HL-60 (cell line): ENCODE measurements around the gene BLOC1S2.

Experiments used
- POLR2AphosphoS5 ChIP-seq: IDR thresholded peaks from 2 replicates; pipeline ENCODE4 v1.6.1; 2012; ENCODE audit warnings: low read depth
- TF ChIP-seq, protein P1 (sequence below): IDR thresholded peaks from one replicate; pipeline ENCODE4 v1.5.1; 2011; ENCODE audit warnings: low read length, control low read depth, inconsistent platforms; ENCODE audit not compliant: insufficient read depth

DNA sequence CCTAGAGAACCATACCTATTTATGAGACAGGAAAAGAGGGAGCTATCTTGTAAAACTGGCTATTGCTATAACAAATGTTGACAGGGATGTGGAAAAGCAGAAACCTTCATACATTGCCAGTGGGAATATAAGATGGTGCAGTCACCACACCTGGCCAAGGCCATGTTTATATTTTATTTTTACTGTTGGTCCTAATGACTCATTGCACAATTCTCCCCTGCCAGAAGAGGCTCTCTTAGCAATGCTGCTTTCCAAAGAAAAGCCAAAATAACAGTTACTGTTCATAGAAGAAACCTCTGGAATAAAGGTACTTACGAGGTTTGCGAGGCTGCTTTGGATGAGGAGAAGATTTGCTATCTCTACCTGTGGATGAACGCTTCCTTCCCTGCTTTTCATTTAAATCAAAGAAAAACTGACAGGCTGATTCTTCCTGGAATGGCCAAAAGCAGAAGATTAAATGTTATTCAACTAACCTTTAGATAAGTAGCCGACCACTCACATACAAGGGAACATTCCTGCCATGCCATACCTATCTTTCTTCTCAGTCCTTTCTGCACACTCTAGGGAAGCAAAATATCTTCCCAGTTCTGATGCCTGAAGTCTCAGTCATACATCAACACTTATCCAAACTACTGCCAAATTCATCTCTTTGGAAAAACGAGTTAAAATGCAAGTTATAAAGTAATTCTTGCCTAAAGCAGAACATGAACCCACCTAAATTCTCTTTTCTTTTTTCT is 40.8 kb downstream of the BLOC1S2 start:
- TF ChIP-seq, protein P1, sequence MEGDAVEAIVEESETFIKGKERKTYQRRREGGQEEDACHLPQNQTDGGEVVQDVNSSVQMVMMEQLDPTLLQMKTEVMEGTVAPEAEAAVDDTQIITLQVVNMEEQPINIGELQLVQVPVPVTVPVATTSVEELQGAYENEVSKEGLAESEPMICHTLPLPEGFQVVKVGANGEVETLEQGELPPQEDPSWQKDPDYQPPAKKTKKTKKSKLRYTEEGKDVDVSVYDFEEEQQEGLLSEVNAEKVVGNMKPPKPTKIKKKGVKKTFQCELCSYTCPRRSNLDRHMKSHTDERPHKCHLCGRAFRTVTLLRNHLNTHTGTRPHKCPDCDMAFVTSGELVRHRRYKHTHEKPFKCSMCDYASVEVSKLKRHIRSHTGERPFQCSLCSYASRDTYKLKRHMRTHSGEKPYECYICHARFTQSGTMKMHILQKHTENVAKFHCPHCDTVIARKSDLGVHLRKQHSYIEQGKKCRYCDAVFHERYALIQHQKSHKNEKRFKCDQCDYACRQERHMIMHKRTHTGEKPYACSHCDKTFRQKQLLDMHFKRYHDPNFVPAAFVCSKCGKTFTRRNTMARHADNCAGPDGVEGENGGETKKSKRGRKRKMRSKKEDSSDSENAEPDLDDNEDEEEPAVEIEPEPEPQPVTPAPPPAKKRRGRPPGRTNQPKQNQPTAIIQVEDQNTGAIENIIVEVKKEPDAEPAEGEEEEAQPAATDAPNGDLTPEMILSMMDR = no peak
- no peak for TF ChIP-seq POLR2AphosphoS5
